ENCODE results near the gene ALG9. TPM values are rescaled to one million over a fixed set of nuclear protein-coding genes. Genes with fewer than 3 reads are reported as not detected.

ALG9 gene
- total and polyA plus RNA-seq, 2 of the 4 experiments (the other 2 are of a cell fraction) = 20.7 to 35.7 TPM

DNA sequence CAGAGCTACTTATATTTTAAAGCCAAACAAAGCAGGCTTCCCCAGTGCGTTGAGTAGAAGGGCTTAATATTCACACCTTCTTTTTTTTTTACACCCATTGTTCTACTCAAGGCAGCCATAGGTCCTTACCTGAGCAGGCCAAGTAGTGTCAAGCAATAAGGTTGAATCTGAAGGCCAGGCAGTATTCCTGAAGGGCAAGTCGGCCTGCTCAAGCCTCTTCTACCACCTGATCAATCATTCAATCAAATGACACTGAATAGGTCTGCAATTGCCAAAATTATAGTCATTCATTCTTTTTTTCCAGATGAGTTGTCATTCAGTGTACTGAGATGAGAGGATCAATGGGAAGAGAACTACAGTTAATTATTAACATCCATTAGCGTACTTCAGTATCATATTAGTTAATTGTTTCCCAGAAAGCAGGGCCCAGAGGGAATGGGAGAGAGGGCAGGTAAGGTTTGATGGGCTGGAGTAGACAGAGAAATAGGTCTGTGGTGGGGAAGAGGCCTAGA lies 93.3 kb downstream of the ALG9 start:
- dilution Hi-C loops (cut with HindIII; ENCODE audit: low sequenced_read_pairs, unreplicated experiment) (no loop called here), intact Hi-C loops (cut with micrococcal nuclease) (loop anchor here (5.0 kb wide), 2 partner anchors 81 to 326 kb away; no protein-coding TSS in a partner anchor), in situ Hi-C loops (cut with MboI; ENCODE audit: low sequenced_read_pairs) (loop anchor here (5.0 to 10.0 kb wide), 3 partner anchors 176 to 493 kb away; partner anchors contain the start of gene SIK2)
- no peak overlapping the region for H2AFZ ChIP-seq (replicated peaks; ENCODE audit: low read length, poor library complexity)
- DNase-seq (no peak), ATAC-seq (ENCODE audit: low read depth) (no peak)
- peaks cover 4% of the 10 kb centered on the region for H3K4me1 ChIP-seq (ENCODE audit: control insufficient read depth, insufficient read depth, low read length)
- no peak overlapping the region for H2AK9ac ChIP-seq (replicated peaks; ENCODE audit: low read depth, low read length, poor library complexity)
- no peak overlapping the region for H3K4me2 ChIP-seq (ENCODE audit: low read depth, low read length)
- H2BK15ac ChIP-seq (ENCODE audit: low read depth, low read length) = peak overlapping the region; percentile 9; the same call in 1 of the 3 replicates
- no peaks in the 10 kb centered on the region for H4K20me1 ChIP-seq (ENCODE audit: insufficient read depth, low read length)
- H2BK20ac ChIP-seq (ENCODE audit: low read depth, low read length) = no peak overlapping the region
- ChIA-PET POLR2A (ENCODE audit: unreplicated experiment) (interaction anchor here (0.6 kb wide), 1 partner anchor 134 kb away, joined by 3 read pairs; no protein-coding TSS in a partner anchor), CTCF (interaction anchor here (0.6 to 1.8 kb wide), 3 partner anchors 45 to 348 kb away, joined by 3 to 13 read pairs (median 3); no protein-coding TSS in a partner anchor)
- peaks cover 3% of the 10 kb centered on the region; the same call in 1 of the 2 replicates for H3K9me1 ChIP-seq (ENCODE audit: insufficient read depth, low read length)
- H3K4ac ChIP-seq (ENCODE audit: low read depth, low read length) = no peak overlapping the region
- TF ChIP-seq MAFK (IDR thresholded peaks at IDR 0.05; ENCODE audit: low read depth, low read length) (no peak), FOS (IDR thresholded peaks at IDR 0.05; ENCODE audit: low read depth, low read length) (no peak), MXI1 (IDR thresholded peaks at IDR 0.05; ENCODE audit: borderline replicate concordance, low read depth, low read length) (no peak), RAD21 (IDR thresholded peaks at IDR 0.05; ENCODE audit: low read length) (no peak), NFE2L2 (IDR thresholded peaks at IDR 0.05; ENCODE audit: low read depth, low read length) (no peak), MAZ (IDR thresholded peaks at IDR 0.05; ENCODE audit: borderline replicate concordance, low read depth, low read length) (no peak), CHD1 (IDR thresholded peaks at IDR 0.05; ENCODE audit: low read depth, low read length) (no peak), POLR2A (IDR thresholded peaks at IDR 0.05; ENCODE audit: low read depth, low read length) (no peak), RFX5 (IDR thresholded peaks at IDR 0.05; ENCODE audit: low read depth, low read length) (no peak), SMC3 (IDR thresholded peaks at IDR 0.05; ENCODE audit: low read depth, low read length) (no peak), CEBPB (IDR thresholded peaks at IDR 0.05; ENCODE audit: low read depth, low read length) (no peak), BHLHE40 (IDR thresholded peaks at IDR 0.05; ENCODE audit: low read depth, low read length) (no peak), RCOR1 (IDR thresholded peaks at IDR 0.05; ENCODE audit: insufficient replicate concordance, low read length) (no peak)
- TF ChIP-seq, protein P1, sequence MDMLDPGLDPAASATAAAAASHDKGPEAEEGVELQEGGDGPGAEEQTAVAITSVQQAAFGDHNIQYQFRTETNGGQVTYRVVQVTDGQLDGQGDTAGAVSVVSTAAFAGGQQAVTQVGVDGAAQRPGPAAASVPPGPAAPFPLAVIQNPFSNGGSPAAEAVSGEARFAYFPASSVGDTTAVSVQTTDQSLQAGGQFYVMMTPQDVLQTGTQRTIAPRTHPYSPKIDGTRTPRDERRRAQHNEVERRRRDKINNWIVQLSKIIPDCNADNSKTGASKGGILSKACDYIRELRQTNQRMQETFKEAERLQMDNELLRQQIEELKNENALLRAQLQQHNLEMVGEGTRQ (IDR thresholded peaks at IDR 0.05; ENCODE audit: low read depth, low read length) = no peak
- TF ChIP-seq, protein P2, sequence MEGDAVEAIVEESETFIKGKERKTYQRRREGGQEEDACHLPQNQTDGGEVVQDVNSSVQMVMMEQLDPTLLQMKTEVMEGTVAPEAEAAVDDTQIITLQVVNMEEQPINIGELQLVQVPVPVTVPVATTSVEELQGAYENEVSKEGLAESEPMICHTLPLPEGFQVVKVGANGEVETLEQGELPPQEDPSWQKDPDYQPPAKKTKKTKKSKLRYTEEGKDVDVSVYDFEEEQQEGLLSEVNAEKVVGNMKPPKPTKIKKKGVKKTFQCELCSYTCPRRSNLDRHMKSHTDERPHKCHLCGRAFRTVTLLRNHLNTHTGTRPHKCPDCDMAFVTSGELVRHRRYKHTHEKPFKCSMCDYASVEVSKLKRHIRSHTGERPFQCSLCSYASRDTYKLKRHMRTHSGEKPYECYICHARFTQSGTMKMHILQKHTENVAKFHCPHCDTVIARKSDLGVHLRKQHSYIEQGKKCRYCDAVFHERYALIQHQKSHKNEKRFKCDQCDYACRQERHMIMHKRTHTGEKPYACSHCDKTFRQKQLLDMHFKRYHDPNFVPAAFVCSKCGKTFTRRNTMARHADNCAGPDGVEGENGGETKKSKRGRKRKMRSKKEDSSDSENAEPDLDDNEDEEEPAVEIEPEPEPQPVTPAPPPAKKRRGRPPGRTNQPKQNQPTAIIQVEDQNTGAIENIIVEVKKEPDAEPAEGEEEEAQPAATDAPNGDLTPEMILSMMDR (conservative IDR thresholded peaks at IDR 0.05; ENCODE audit: low read depth, low read length) = no peak
- no TSS peak for BruUV-seq (replicated peaks)
- H3K79me1 ChIP-seq (ENCODE audit: low read depth in 1 of 2, low read length in 2 of 2) = no peaks in the 10 kb centered on the region
- no peak overlapping the region for H3K27ac ChIP-seq (ENCODE audit: insufficient read depth, low read length)
- H3K9me3 ChIP-seq (ENCODE audit: control insufficient read depth, insufficient read depth, low read length) = no peaks in the 10 kb centered on the region
- H3K23ac ChIP-seq (ENCODE audit: low read depth, low read length) = no peak overlapping the region; the same call in 1 of the 2 replicates
- no peaks in the 10 kb centered on the region for H3K36me3 ChIP-seq (ENCODE audit: control insufficient read depth, insufficient read depth, low read length)
- no peaks in the 10 kb centered on the region for H3K27me3 ChIP-seq (ENCODE audit: control insufficient read depth, insufficient read depth, low read length)
- H4K8ac ChIP-seq (ENCODE audit: low read depth in 2 of 2, low read length in 2 of 2) = no peak overlapping the region
- H3K4me3 ChIP-seq (ENCODE audit: insufficient read depth, low read depth, low read length) = no peak overlapping the region
- no peak overlapping the region for H3K18ac ChIP-seq (ENCODE audit: low read depth, low read length)
- no peak overlapping the region for H4K91ac ChIP-seq (ENCODE audit: insufficient read depth, low read depth, low read length)
- no peak overlapping the region for H3K9ac ChIP-seq (ENCODE audit: low read depth, low read length)
- no peak overlapping the region for H3K56ac ChIP-seq (ENCODE audit: extremely low read depth, insufficient read depth, low read length)
- no peak overlapping the region for H4K5ac ChIP-seq (ENCODE audit: low read depth, low read length)
- no peak overlapping the region for H2BK5ac ChIP-seq (ENCODE audit: low read depth, low read length, poor library complexity, severe bottlenecking)
- H2AK5ac ChIP-seq (ENCODE audit: low read depth, low read length) = no peak overlapping the region
- no CpG with 5 or more reads among the region's 3 CpGs for WGBS, 2 experiments (ENCODE audit: extremely low coverage in 2 of 2, insufficient read length in 1 of 2)
- H2BK120ac ChIP-seq (ENCODE audit: low read depth, low read length) = no peak overlapping the region
- H3K14ac ChIP-seq (replicated peaks; ENCODE audit: low read depth, low read length) = no peak overlapping the region
